Lung (tissue), 12 donors: ENCODE measurements around the gene PRSS27. TPM values are rescaled to one million over a fixed set of nuclear protein-coding genes. Genes with fewer than 3 reads are reported as not detected.

Experiments used
- ATAC-seq: fragments of 200-7000 bp; cut with Tn5 transposase; one replicate; pipeline ENCODE4 v1.9.1; 2020; ENCODE audit warnings: moderate number of reproducible peaks; ENCODE audit not compliant: insufficient read depth, low FRiP score
- DNase-seq, 3 donors: peaks; one replicate each; pipeline ENCODE4 v3.0.0-alpha.2; 2013 to 2017
- H3K27ac ChIP-seq, 2 donors: one replicate each; pipeline ENCODE4 v1.5.1; 2013; ENCODE audit warnings: mild to moderate bottlenecking in 2 of 2, moderate library complexity in 2 of 2, control low read depth in 1 of 2, inconsistent platforms in 1 of 2, low read depth in 1 of 2, low read length in 1 of 2
- H3K27me3 ChIP-seq, 3 donors: one replicate each; pipeline ENCODE4 v1.5.1; 2013; ENCODE audit warnings: low read length in 2 of 3; ENCODE audit not compliant: control insufficient read depth in 3 of 3, insufficient read depth in 3 of 3
- H3K36me3 ChIP-seq, 4 donors: one replicate each; pipeline ENCODE4 v1.5.1; 2013; ENCODE audit warnings: low read length in 4 of 4, mild to moderate bottlenecking in 1 of 4, moderate library complexity in 1 of 4; ENCODE audit not compliant: control insufficient read depth in 4 of 4, insufficient read depth in 4 of 4
- H3K4me1 ChIP-seq, 5 donors: one replicate each; pipeline ENCODE4 v1.5.1; 2013; ENCODE audit warnings: low read length in 5 of 5, mild to moderate bottlenecking in 2 of 5, moderate library complexity in 1 of 5; ENCODE audit not compliant: control insufficient read depth in 5 of 5, insufficient read depth in 5 of 5
- H3K4me3 ChIP-seq: one replicate; pipeline ENCODE4 v1.5.1; 2013; ENCODE audit warnings: mild to moderate bottlenecking, control low read depth, moderate library complexity
- H3K9ac ChIP-seq, 2 donors: one replicate each; pipeline ENCODE4 v1.5.1; 2013; ENCODE audit warnings: low read length in 2 of 2, control low read depth in 1 of 2; ENCODE audit not compliant: insufficient read depth in 1 of 2
- H3K9me3 ChIP-seq, 4 donors: one replicate each; pipeline ENCODE4 v1.5.1; 2013; ENCODE audit warnings: low read length in 3 of 4, mild to moderate bottlenecking in 1 of 4, moderate library complexity in 1 of 4; ENCODE audit not compliant: control insufficient read depth in 4 of 4, insufficient read depth in 3 of 4
- WGBS, 2 donors: extraction: QIAGEN DNeasy Blood & Tissue Kit; methylation state at CpG; one replicate each; pipeline ENCODE4 v1.1.7; 2013; 5-methylcytosine and 5-hydroxymethylcytosine counted together
- polyA plus RNA-seq, 2 donors: library from polyadenylated mRNA; stranded (reverse); fragments of 200-250 nt; gene quantifications; one replicate each; pipeline ENCODE4 v1.2.1, GENCODE V29; 2013
- total RNA-seq, 2 donors: library from RNA; depleted of rRNA in 1 of 2; stranded (reverse); fragments of >200 nt in 1 of 2; gene quantifications; one replicate each; pipeline ENCODE4 v1.2.1, GENCODE V29; 2014 to 2021
- TF ChIP-seq, protein P1 (sequence below): IDR thresholded peaks from 2 replicates; pipeline ENCODE4 v1.5.1; 2012; ENCODE audit warnings: mild to moderate bottlenecking; ENCODE audit errors: control extremely low read depth, extremely low read depth
- donor health status: control.
- donor health status: control.
- donor health status: Bipolar disorder and iron deficiency.
- donor health status: healthy.
- donor health status: DM: yes; HTN: yes; CAD: no.

PRSS27 gene
- total and polyA plus RNA-seq, 4 donors: 1.1 to 2.5 (median 2.1) TPM

DNA sequence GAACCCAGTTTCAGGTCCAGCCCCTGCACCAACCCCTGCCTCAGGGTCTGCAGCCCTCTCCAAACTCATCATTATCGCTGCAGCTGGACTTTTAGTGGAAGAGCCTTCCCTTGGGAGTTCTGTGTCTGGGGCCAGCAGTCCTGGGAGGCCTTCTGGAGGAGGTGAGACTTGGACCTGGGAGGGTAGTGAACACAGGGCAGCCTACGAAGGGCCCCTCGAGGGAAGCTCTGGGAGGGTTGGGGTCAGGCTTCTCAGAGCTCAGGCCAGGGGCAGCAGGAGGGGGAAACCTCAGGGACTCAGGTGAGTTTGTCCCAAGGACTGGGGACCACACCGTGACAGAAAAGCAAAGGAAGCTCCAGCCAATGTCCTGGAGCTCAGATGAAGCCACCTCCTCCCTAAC, 21.1 kb upstream of the PRSS27 start:
- 90 to 94% methylated on average over 4 of the region's 4 CpGs for WGBS, 2 donors
- Histone ChIP-seq H3K9ac (no peak overlapping the region), H3K9me3 (no peaks in the 10 kb centered on the region), H3K27me3 (no peaks in the 10 kb centered on the region), H3K36me3 (no peaks in the 10 kb centered on the region), H3K4me1 (no peaks in the 10 kb centered on the region), H3K27ac (no peak overlapping the region), H3K4me3 (no peak overlapping the region)
- DNase-seq (no peak), ATAC-seq (no peak)
- TF ChIP-seq, protein P1, sequence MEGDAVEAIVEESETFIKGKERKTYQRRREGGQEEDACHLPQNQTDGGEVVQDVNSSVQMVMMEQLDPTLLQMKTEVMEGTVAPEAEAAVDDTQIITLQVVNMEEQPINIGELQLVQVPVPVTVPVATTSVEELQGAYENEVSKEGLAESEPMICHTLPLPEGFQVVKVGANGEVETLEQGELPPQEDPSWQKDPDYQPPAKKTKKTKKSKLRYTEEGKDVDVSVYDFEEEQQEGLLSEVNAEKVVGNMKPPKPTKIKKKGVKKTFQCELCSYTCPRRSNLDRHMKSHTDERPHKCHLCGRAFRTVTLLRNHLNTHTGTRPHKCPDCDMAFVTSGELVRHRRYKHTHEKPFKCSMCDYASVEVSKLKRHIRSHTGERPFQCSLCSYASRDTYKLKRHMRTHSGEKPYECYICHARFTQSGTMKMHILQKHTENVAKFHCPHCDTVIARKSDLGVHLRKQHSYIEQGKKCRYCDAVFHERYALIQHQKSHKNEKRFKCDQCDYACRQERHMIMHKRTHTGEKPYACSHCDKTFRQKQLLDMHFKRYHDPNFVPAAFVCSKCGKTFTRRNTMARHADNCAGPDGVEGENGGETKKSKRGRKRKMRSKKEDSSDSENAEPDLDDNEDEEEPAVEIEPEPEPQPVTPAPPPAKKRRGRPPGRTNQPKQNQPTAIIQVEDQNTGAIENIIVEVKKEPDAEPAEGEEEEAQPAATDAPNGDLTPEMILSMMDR: no peak

DNA sequence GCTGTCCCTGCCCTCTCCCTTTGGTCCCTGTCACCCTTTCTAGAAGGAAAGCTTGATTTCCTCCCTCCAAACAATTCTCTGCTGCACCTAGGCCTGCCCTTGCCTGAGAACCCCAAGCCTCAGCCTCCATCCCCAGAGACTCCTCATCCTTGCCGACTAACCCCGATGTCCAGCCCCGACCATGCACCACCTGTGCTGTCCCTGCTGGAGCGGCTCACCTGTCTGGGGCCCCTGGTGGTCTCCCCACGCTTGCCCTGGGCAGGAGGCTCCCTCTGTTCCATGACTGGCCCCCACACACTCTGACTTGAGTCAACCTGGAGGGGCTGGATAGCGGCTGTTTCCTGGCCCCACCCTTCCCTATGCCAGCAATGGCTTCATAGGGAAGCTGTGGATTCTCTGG, 20.5 kb upstream of the PRSS27 start:
- ATAC-seq (no peak), DNase-seq (no peak)
- Histone ChIP-seq H3K36me3 (no peaks in the 10 kb centered on the region), H3K27ac (no peak overlapping the region), H3K27me3 (no peaks in the 10 kb centered on the region), H3K9ac (no peak overlapping the region), H3K4me1 (no peaks in the 10 kb centered on the region), H3K4me3 (no peak overlapping the region), H3K9me3 (no peaks in the 10 kb centered on the region)
- TF ChIP-seq, protein P1: no peak
- 91 to 92% methylated on average over 6 of the region's 6 CpGs for WGBS, 2 donors

DNA sequence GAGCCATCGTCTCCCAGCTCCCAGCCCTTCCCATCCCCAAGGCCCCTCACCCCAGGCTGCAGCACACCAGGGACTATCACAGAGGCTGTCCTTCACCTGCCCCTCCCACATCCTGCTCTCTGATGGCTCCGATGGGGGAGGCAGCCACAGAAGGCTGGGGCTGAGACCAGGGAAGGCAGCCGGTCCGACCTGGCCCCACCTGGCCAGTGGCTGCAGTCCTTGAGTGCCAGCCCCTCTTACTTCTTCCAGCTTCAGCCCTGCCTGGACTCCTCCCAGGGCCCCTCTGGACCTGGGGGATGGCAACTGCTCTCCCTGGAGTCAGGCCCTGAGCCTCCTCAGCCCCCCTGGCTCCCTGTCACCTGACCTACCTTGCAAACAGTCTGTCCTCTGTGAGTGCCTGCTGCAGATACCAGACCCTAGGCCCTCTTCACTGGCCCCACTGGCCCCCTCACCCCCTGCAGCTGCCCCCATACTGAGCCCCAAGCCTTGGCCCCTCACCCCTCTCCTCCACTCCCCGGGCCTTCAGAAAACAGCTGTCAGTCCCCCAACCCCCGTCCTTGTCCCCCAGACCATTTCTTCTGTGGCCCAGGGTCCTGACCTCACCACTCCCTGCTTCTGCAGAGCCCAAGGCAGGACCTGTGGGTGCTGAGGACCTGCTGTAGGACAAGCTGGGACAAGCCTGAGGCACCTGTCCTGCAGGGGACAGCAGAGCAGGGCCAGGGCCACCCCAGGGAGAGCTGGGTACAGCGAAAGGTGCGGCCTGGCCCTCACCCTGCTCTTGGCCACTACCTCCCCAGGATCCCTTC, 19.8 kb upstream of the PRSS27 start:
- no peaks in the 10 kb centered on the region for H3K4me1 ChIP-seq
- no peak for ATAC-seq

More for the DNA sequence above, 19.8 kb upstream of the PRSS27 start:
- H3K36me3 ChIP-seq: no peaks in the 10 kb centered on the region
- 66 to 88% methylated on average over 8 of the region's 8 CpGs for WGBS, 2 donors
- TF ChIP-seq, protein P1: no peak
- H3K27ac ChIP-seq: no peak overlapping the region
- H3K4me3 ChIP-seq: no peak overlapping the region
- no peak for DNase-seq
- H3K9ac ChIP-seq: no peak overlapping the region
- no peaks in the 10 kb centered on the region for H3K27me3 ChIP-seq
- H3K9me3 ChIP-seq: no peaks in the 10 kb centered on the region
